Measurements from ENCODE around the gene FEM1A. TPM values are rescaled to one million over a fixed set of nuclear protein-coding genes. Genes with fewer than 3 reads are reported as not detected.
"Not testable (repeated sequence)": the region's sequence is repeated elsewhere in the genome, so short reads cannot be mapped to it uniquely, and the experiment has no call there.

FEM1A gene
- total RNA-seq, 4 donors from 2014 or later, result 16.8 to 22.7 (median 18.4) TPM

GRCh38 chr19:4823577-4823976 is 32.0 kb downstream of the FEM1A start:
- Histone ChIP-seq H3K4me3 (no peak overlapping the region), H3K4me1 (peaks cover 0 to 7% (median 0%) of the 10 kb centered on the region in 3 donors), H3K27me3 (no peaks in the 10 kb centered on the region), H3K9me3 (no peaks in the 10 kb centered on the region), H3K36me3 (peaks cover 0 to 55% (median 0%) of the 10 kb centered on the region in 3 donors), H3K27ac (no peak overlapping the region)
- 64 to 79% methylated on average over 4 to 6 of the region's 6 CpGs for WGBS, 2 donors
- intact Hi-C loops (cut with DNase I), result no loop called here
- TF ChIP-seq CTCF (IDR thresholded peaks at IDR 0.05) (no peak), POLR2A (IDR thresholded peaks at IDR 0.05) (no peak)
- DNase-seq, result no peak

- H3K36me3 ChIP-seq, result peaks cover 0 to 22% (median 0%) of the 10 kb centered on the region in 3 donors
- no peak for DNase-seq
- peak overlapping the region in 3 of 4 donors; percentile 7 to 90 (median 35) for H3K4me3 ChIP-seq
- H3K9me3 ChIP-seq, result no peaks in the 10 kb centered on the region
- intact Hi-C loops (cut with DNase I), result no loop called here
- no peaks in the 10 kb centered on the region for H3K27me3 ChIP-seq
- H3K4me1 ChIP-seq, result peaks cover 14 to 36% (median 16%) of the 10 kb centered on the region in 3 donors
- H3K27ac ChIP-seq, result peak overlapping the region in 3 of 4 donors; percentile 21 to 96 (median 29)
- 39 to 51% methylated on average over 8 to 12 of the region's 16 CpGs for WGBS, 2 donors
- TF ChIP-seq CTCF (IDR thresholded peaks at IDR 0.05) (peak in 1 of 6 experiments; percentile 11), POLR2A (IDR thresholded peaks at IDR 0.05) (no peak)
Measured at GRCh38 chr19:4829001-4829712, 37.6 kb downstream of the FEM1A start.

- H3K4me1 ChIP-seq, result peaks cover 14 to 36% (median 16%) of the 10 kb centered on the region in 3 donors
- no peaks in the 10 kb centered on the region for H3K9me3 ChIP-seq
- H3K36me3 ChIP-seq, result peaks cover 0 to 11% (median 0%) of the 10 kb centered on the region in 3 donors
- no peak for DNase-seq
- 44 to 48% methylated on average over 5 to 6 of the region's 6 CpGs for WGBS, 2 donors
- no peaks in the 10 kb centered on the region for H3K27me3 ChIP-seq
- H3K4me3 ChIP-seq, result peak overlapping the region; percentile 74 to 90 (median 85)
- intact Hi-C loops (cut with DNase I), result no loop called here
- H3K27ac ChIP-seq, result peak overlapping the region; percentile 93 to 98 (median 96)
- TF ChIP-seq POLR2A (IDR thresholded peaks at IDR 0.05) (no peak), CTCF (IDR thresholded peaks at IDR 0.05) (no peak)
Measured at GRCh38 chr19:4830332-4830731, 38.8 kb downstream of the FEM1A start.

GRCh38 chr19:4830768-4831265 is 39.3 kb downstream of the FEM1A start:
- peaks cover 14 to 36% (median 16%) of the 10 kb centered on the region in 3 donors for H3K4me1 ChIP-seq
- peaks cover 0 to 7% (median 0%) of the 10 kb centered on the region in 3 donors for H3K36me3 ChIP-seq
- TF ChIP-seq CTCF (IDR thresholded peaks at IDR 0.05) (no peak), POLR2A (IDR thresholded peaks at IDR 0.05) (no peak)
- H3K27ac ChIP-seq, result peak overlapping the region; percentile 93 to 98 (median 96)
- no peak for DNase-seq
- no peaks in the 10 kb centered on the region for H3K9me3 ChIP-seq
- intact Hi-C loops (cut with DNase I), result no loop called here
- peak overlapping the region; percentile 74 to 90 (median 85) for H3K4me3 ChIP-seq
- H3K27me3 ChIP-seq, result no peaks in the 10 kb centered on the region
- WGBS, 2 donors, result 30 to 31% methylated on average over 6 of the region's 6 CpGs

- H3K27ac ChIP-seq, result peak within 1 kb of the TSS; percentile 93 to 98 (median 96)
- TF ChIP-seq POLR2A (IDR thresholded peaks at IDR 0.05) (peak in 3 of 4 donors; percentile 66 to 90 (median 76)), CTCF (IDR thresholded peaks at IDR 0.05) (peak in 1 of 6 experiments; percentile 40)
- 0 to 2% methylated on average over 13 to 16 of the region's 52 CpGs for WGBS, 2 donors
- H3K4me3 ChIP-seq, result peak within 1 kb of the TSS; percentile 74 to 90 (median 85)
- DNase-seq, result no peak
- no peaks in the 10 kb centered on the region for H3K27me3 ChIP-seq
- peaks cover 14 to 36% (median 16%) of the 10 kb centered on the region in 3 donors for H3K4me1 ChIP-seq
- H3K9me3 ChIP-seq, result no peaks in the 10 kb centered on the region
- H3K36me3 ChIP-seq, result peaks cover 0 to under 1% (median 0%) of the 10 kb centered on the region in 3 donors
- intact Hi-C loops (cut with DNase I), result no loop called here
Measured at GRCh38 chr19:4831304-4831978, 39.9 kb downstream of the FEM1A start, which contains the start of gene TICAM1. Gene TICAM1, minus strand, starts transcription at chr19:4831712. Its CDS starts 13,335 bp downstream, at chr19:4818377.

GRCh38 chr19:4831979-4832340 is 40.4 kb downstream of the FEM1A start:
- H3K9me3 ChIP-seq; H3K27me3 ChIP-seq; DNase-seq; intact Hi-C loops (cut with DNase I); H3K36me3 ChIP-seq: not testable (repeated sequence)
- peaks cover 14 to 36% (median 16%) of the 10 kb centered on the region in 3 donors for H3K4me1 ChIP-seq
- H3K4me3 ChIP-seq, result peak overlapping the region; percentile 74 to 90 (median 85)
- H3K27ac ChIP-seq, result peak overlapping the region; percentile 93 to 98 (median 96)
- 25 to 28% methylated on average over 9 of the region's 9 CpGs for WGBS, 2 donors
